ENCODE measurements around the gene CCDC102A. TPM values are rescaled to one million over a fixed set of nuclear protein-coding genes. Genes with fewer than 3 reads are reported as not detected.

The CCDC102A gene
- total and polyA plus RNA-seq, 2 of the 13 experiments (the other 11 are each of a cell fraction or from before 2014, with no cell fraction given): 2.1 to 2.8 TPM

GRCh38 chr16:57484515-57485005 is 51.8 kb downstream of the CCDC102A start:
- peaks cover 81% of the 10 kb centered on the region for H3K4me1 ChIP-seq (ENCODE audit: insufficient read depth, low read length)
- DNase-seq (ENCODE audit: low spot score): no peak
- ChIA-PET POLR2A (interaction anchor here (0.5 to 1.3 kb wide), 3 partner anchors 13 to 137 kb away, joined by 3 read pairs; no protein-coding TSS in a partner anchor), CTCF (ENCODE audit: low intra/inter-chr PET ratio, low total read pairs) (no interaction called here)
- H3K9ac ChIP-seq (ENCODE audit: insufficient read depth, low read depth, low read length): peak overlapping the region; percentile 88; the same call in 1 of the 2 replicates
- peaks cover 31% of the 10 kb centered on the region for H3K79me2 ChIP-seq (ENCODE audit: insufficient read depth, low read length)
- H3K27me3 ChIP-seq (ENCODE audit: control insufficient read depth in 1 of 2, insufficient read depth in 2 of 2, low read length in 2 of 2): peaks cover 0 to 6% of the 10 kb centered on the region in 2 experiments; a peak in 1 of 5 replicates
- peak overlapping the region; percentile 94 for H3K4me2 ChIP-seq (ENCODE audit: low read depth, low read length)
- BruUV-seq (replicated peaks): no TSS peak
- no peaks in the 10 kb centered on the region for H3K9me3 ChIP-seq (ENCODE audit: low read length)
- H3K4me3 ChIP-seq (replicated peaks in 1 of 3; ENCODE audit: insufficient read depth in 1 of 3, low read depth in 2 of 3, low read length in 3 of 3): peak overlapping the region in 1 of 3 experiments; percentile 96; a peak in 2 of 6 replicates
- no peak overlapping the region for H3K27ac ChIP-seq (ENCODE audit: extremely low read length, insufficient read depth, low read length)
- ATAC-seq: no peak
- no peaks in the 10 kb centered on the region for H4K20me1 ChIP-seq (ENCODE audit: insufficient read depth, low read length)
- 94% methylated on average over 8 of the region's 8 CpGs for WGBS (ENCODE audit: low lambda C conversion rate)
- TF ChIP-seq ZFP36L1 (CRISPR knock-in tag; IDR thresholded peaks at IDR 0.05): no peak
- TF ChIP-seq ZFP36 (IDR thresholded peaks at IDR 0.05; ENCODE audit: borderline replicate concordance, low read depth, low read length, partially characterized antibody): peak; percentile 79
- 0 out of 2 replicates have a peak, but pooled peaks have one; percentile 7 for TF ChIP-seq ZNF501 (CRISPR knock-in tag; IDR thresholded peaks at IDR 0.05)
- no peak for TF ChIP-seq IRF1 (CRISPR knock-in tag; IDR thresholded peaks at IDR 0.05; ENCODE audit: low read depth)
- TF ChIP-seq CBX2 (IDR thresholded peaks at IDR 0.05; ENCODE audit: low read depth, low read length): no peak
- no peak for TF ChIP-seq CBX2 (CRISPR knock-in tag; IDR thresholded peaks at IDR 0.05; ENCODE audit: low read depth)
- no peak for FAIRE-seq
- intact Hi-C loops (cut with micrococcal nuclease; ENCODE audit: unreplicated experiment): no loop called here
- H2AFZ ChIP-seq (ENCODE audit: low read length): no peak overlapping the region
- H3K36me3 ChIP-seq (replicated peaks in 1 of 2; ENCODE audit: control insufficient read depth in 1 of 2, insufficient read depth in 2 of 2, low read length in 2 of 2): no peaks in the 10 kb centered on the region
- in situ Hi-C loops (cut with HindIII; ENCODE audit: extremely low pct_ligation_motif_present, low pct_unique_long_range_greater_than_20kb): no loop called here

All from HepG2 (cell line).